NCI-H2029 treated with DMSO at 0.1 percent for 48 hours (cell line): ENCODE measurements around the gene XPA.
"Not testable (repeated sequence)": the region's sequence is repeated elsewhere in the genome, so short reads cannot be mapped to it uniquely, and the experiment has no call there.

Experiments used
- DNase-seq: peaks from one replicate; lab custom pipeline; 2025; lab: John Stamatoyannopoulos, UW

The XPA gene

GRCh38 chr9:97696803-97697601 is at the start of gene XPA:
Gene XPA (minus strand): TSS chr9:97697340. CDS start chr9:97697292, 48 bp downstream.
- DNase-seq, result peak; percentile 74

GRCh38 chr9:97744710-97745708 is 47.9 kb upstream of the XPA start:
- DNase-seq, result no peak

- not testable (repeated sequence) for DNase-seq
These were observed 46.9 kb upstream of the XPA start for GRCh38 chr9:97744025-97744424.

- no peak for DNase-seq
These were observed 45.4 kb upstream of the XPA start for GRCh38 chr9:97742545-97742944.

- DNase-seq, result no peak
These were observed 44.8 kb upstream of the XPA start for GRCh38 chr9:97741947-97742346.

- DNase-seq, result no peak
These were observed 44.0 kb upstream of the XPA start for GRCh38 chr9:97740848-97741821.

- DNase-seq, result no peak
These were observed 40.3 kb upstream of the XPA start for GRCh38 chr9:97737429-97737828.

GRCh38 chr9:97735070-97735600 is 38.0 kb upstream of the XPA start:
- DNase-seq, result no peak

GRCh38 chr9:97726716-97727115 is 29.6 kb upstream of the XPA start:
- DNase-seq, result no peak

GRCh38 chr9:97723819-97724218 is 26.7 kb upstream of the XPA start:
- DNase-seq, result no peak

- no peak for DNase-seq
These were observed 25.2 kb upstream of the XPA start for GRCh38 chr9:97722331-97722730.

- no peak for DNase-seq
These were observed 24.3 kb upstream of the XPA start for GRCh38 chr9:97721396-97721795.

GRCh38 chr9:97717866-97718265 is 20.7 kb upstream of the XPA start:
- DNase-seq, result no peak

GRCh38 chr9:97714435-97714834 is 17.3 kb upstream of the XPA start:
- DNase-seq, result no peak

- DNase-seq, result no peak
These were observed 14.1 kb upstream of the XPA start for GRCh38 chr9:97711223-97711626.

GRCh38 chr9:97710356-97711222 is 13.4 kb upstream of the XPA start:
- DNase-seq, result peak; percentile 56

- no peak for DNase-seq
These were observed 9.1 kb upstream of the XPA start for GRCh38 chr9:97706246-97706645.

GRCh38 chr9:97705354-97705950 is 8.3 kb upstream of the XPA start:
- DNase-seq, result no peak

- DNase-seq, result no peak
These were observed 7.7 kb upstream of the XPA start for GRCh38 chr9:97704851-97705250.

GRCh38 chr9:97704345-97704677 is 7.2 kb upstream of the XPA start:
- DNase-seq, result no peak
